ENCODE data around the gene EPS8.

Gene EPS8

DNA sequence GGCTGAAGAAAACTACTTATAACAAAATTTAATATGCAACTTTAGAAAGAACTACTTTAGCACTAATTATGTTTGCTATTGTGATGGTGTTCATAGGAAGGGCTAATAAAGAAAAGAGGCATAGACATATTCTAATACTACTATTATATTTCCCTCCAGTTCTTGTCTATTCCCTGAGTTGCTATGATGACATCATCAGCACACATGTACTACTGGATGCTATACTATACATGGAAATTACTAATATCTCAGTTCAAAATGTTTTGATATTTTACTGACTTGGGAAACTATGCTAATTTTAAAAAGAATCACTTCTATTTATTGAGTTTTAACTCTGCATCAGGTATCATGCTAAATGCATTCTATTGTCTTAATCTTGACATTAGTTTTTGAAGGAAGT lies 101.6 kb downstream of the EPS8 start:
- DNase-seq: no peak

GRCh38 chr12:15684896-15685658 lies 104.1 kb downstream of the EPS8 start:
- no peak for DNase-seq

- DNase-seq: no peak
Observed at GRCh38 chr12:15682826-15683225, 106.4 kb downstream of the EPS8 start.

DNA sequence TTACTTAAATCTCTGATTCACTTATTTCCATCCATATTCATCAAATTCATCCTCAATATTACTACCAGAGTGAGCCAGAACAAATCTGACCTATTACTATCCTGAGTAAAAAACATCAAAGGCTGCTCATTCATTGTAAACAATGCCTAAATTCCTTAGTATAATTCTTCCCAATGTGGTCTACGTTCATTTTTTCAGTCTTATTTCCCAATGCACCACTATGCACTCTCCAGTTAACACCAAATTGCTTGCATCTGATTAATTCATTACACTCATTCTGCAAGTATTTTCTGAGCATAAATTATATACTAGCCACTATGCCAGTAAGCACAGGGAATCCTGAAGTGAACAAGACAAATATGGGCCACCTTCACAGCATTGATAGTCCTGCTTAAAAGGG lies 110.0 kb downstream of the EPS8 start:
- no peak for DNase-seq

- DNase-seq: no peak
Observed at GRCh38 chr12:15677726-15678201, 111.4 kb downstream of the EPS8 start.

GRCh38 chr12:15677228-15677627 lies 112.0 kb downstream of the EPS8 start:
- no peak for DNase-seq

DNA sequence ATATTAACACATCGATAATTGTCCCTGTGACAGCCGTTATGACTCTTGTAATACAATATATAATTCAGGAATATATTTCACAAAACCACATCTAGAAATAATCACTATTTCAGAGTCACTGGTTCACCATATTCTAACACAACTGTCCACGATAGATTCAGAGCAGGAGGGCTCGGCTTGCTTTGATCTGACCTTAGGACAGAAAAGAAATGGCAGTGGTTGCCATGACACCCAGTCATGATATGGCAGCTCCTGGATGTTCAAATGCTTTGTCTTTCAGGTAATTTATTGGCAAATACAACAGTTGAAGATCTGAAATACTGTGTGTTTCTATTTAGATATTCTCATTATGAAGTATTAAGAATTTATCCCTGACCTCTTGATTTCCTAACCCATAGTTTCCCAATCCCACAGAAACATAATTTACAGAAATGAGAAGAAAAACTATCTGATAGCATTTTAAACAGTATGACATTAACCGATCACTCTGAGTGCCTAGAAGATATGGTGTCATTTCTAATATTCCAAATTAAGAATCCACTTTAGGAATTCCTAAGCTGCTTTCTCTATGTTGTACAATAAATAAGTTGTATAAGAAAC lies 116.4 kb downstream of the EPS8 start:
- DNase-seq: no peak

DNA sequence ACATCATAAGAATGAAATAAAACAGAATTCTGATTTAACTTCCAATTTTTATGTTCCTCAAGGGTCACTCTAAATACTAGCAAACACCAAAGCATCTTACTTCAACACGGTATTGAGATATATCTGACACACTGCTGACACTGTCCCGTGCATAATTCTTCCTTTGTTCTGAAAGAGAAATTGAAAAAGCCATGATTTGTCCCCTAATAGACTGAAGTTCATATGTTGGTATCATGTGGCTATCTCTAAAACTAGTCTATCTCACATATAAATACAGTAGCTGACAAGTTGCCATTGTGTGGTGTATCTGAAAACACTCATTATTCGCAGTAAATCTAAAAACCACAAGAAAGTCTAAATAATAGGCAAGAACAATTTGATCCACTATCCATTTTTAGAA lies 118.4 kb downstream of the EPS8 start:
- no peak for DNase-seq

DNA sequence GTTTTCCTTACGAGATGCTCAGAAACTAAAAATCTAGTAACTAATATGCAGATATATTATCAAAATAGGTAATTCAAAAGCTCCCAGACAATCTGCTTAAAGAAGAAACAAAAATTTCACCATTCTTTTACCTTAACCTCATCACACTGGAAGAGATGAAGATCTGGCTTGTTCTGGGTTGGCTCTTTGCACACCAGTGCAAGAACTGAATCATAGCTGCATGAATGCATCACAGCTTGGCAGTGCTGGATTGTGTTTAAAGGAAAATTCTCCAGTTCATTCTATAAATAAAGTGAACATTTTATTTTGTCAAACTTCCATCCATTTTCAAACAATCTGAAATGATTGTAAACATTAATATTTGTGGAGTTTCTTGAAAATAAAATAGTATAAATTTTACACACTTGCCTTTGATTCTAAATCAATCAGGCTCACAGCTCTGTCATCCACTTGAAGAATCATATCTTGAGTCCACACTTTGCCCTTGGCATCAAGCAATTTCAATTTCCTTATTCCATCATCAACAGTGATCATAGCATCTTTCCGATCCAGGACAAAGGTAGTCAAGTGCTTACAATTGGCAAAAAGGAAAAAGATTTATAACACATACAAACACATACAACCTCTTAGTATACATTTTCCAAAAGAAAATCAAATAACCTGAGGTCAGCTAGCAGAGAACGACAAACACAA lies 119.8 kb downstream of the EPS8 start:
- DNase-seq: no peak

GRCh38 chr12:15664491-15664890 lies 124.7 kb downstream of the EPS8 start:
- no peak for DNase-seq

GRCh38 chr12:15662983-15663659 lies 126.1 kb downstream of the EPS8 start:
- no peak for DNase-seq

- no peak for DNase-seq
Observed at GRCh38 chr12:15662303-15662980, 126.7 kb downstream of the EPS8 start.

DNA sequence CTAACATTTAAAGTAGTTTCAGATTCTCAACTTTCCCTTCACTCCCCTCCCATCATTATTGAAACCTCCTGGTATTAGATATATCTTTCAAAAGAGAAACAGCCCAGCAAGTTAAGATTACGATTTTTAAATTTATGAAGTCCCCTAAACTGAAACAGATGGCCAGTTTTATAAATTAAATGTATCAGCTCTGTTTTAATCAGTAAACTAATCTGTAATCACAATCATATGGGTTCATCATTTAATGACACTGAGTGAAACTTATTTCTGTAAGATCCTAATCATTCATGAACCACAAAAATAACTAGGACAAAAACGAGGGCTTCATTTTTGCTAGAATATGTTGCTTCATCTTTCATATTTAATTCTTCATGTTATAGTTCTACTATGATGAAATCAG lies 137.8 kb downstream of the EPS8 start:
- DNase-seq: no peak

GRCh38 chr12:15650399-15651128 lies 138.6 kb downstream of the EPS8 start:
- no peak for DNase-seq

DNA sequence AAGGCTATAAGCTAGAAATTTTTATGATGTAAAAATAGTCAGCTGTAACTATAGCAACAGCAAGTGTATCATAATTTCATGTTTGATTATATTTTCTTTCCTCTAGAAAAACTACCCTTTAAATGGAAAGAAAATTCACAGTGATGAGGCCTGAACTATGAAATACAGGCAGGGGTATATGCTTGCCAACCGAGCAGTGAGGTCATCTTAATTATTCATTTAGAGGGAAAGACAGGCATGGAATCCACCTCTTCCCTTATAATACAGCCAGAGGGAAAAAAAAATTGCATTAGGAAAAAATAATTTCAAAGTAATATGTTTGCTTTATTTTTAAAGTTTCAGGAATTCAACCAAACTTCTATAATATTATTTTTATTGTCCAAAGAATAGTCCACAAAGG lies 139.8 kb downstream of the EPS8 start:
- DNase-seq: no peak

DNA sequence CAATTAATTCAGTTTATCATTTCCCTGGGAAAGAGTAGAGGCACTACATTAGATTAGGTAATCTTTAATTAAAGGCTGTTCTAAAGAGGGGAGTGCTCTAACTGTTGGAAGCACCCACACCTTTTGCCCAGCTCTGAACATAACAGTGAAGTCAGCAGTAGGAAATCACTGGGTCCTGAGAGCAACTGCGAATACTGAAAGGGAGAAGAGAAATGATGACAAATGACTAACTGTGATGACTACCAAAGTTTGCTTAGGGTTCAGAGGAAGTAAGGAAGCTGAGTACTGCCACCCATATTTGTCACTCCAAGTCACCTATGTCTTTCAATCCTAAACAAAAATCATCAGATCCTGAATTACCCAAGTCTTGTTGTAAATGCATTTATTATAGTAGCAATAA lies 140.6 kb downstream of the EPS8 start:
- no peak for DNase-seq

- DNase-seq: no peak
Observed at GRCh38 chr12:15646581-15646980, 142.6 kb downstream of the EPS8 start.

- DNase-seq: no peak
Observed at GRCh38 chr12:15644700-15645099, 144.5 kb downstream of the EPS8 start.

DNA sequence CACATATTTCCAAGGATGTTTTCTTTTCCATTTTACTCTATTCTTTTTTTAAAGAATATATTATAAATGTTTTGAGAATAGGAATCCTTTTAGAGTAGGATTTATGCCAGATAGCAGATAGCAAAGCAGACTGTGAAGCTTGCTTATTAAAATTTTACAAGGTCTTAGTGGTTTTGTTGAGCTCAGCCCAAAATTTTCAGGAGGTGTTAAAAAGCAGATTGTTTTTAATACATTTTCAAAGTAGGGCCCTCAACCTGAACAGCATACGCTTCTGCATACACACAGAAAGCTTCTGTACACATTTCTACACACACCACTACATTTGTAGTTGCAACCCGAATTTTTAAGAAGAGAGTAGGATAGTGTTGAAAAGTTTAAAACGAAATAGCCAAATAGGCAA lies 151.0 kb downstream of the EPS8 start:
- DNase-seq: no peak

DNA sequence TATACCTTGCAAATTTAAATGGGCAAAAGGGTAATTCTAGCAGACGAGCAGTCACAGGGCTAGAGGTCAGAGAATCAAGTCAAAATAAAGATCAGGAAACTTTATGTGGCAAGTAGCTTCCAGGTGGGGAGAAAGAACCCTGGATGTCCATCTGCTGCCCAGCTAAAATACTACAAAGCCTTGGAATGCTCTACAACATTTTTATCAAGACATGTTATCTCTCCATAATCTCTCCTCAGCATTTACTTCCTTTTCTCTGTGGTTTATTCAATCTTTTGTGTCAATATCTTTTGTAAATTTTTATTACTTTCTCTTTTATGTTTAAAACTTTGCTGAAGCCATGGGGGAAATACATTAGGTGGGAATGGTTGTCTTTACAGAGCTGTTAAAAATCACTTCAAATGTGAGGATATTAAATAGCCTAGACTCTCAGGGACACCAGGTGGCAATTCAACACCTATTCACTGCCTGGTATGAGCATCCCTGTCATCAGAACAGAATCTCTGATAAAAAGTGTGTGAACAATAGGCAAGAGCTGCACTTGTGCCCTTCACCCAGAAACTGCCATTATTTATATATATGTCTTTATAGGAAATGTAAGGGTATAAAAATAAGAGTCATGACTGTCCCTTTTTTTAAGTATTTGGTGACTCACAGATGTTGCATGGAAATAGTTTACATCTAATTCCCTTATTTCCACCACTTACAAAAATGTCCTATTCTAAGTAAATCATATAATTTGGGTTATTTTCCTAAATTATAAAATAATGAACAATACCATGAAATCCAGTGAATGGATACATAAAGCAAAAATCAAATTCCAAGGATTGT lies 152.9 kb downstream of the EPS8 start:
- peak; percentile 2 for DNase-seq

DNA sequence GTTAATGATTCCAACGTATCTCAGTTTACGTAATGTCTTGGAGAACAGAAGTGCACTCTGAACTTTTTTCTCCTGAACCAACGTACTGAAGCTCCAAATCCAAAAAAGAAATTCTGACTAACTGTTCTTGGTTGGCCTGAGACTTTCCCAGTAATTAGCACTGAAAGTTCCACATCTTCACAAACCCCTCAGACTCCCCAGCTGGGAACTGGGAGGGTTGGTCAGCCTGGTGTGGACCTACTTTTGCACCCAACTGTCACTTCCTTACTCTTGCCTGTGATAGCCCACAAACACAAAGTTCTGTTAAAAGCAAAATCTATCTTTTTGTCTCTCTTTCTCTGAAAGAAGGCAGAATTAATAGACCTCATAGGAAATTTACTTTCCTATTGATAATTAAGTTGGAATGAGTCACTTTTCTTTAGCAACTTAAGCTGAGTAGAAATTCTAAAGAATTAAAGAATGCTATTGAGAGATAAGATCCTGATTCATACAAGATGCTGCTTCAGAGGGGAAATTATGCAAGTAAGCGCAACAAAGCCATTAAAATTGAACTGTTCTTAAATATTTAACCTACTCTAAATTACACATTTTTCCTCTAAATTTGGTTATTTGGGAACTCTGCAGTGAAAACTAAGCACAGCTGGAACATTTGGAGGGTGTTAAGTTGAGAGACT lies 155.0 kb downstream of the EPS8 start:
- no peak for DNase-seq

Data from NCI-H748 treated with DMSO at 0.1 percent for 48 hours (cell line).